ENCODE data around the gene TIMD4. TPM values are rescaled to one million over a fixed set of nuclear protein-coding genes. Genes with fewer than 3 reads are reported as not detected.

TIMD4 gene
- total RNA-seq, 1 experiment from 2014 or later: not detected

- no peak for DNase-seq (ENCODE audit: low spot score)
Observed at GRCh38 chr5:156922207-156922792, 40.7 kb downstream of the TIMD4 start.

- no peak for DNase-seq (ENCODE audit: low spot score)
Observed at GRCh38 chr5:156920861-156921431, 42.1 kb downstream of the TIMD4 start.

- DNase-seq (ENCODE audit: low spot score): no peak
Observed at GRCh38 chr5:156920042-156920860, 42.8 kb downstream of the TIMD4 start.

GRCh38 chr5:156918311-156918845 is 44.6 kb downstream of the TIMD4 start:
- no peak for DNase-seq (ENCODE audit: low spot score)

GRCh38 chr5:156914371-156914737 is 48.7 kb downstream of the TIMD4 start:
- no peak for DNase-seq (ENCODE audit: low spot score)

- DNase-seq (ENCODE audit: low spot score): no peak
Observed at GRCh38 chr5:156913719-156914370, 49.2 kb downstream of the TIMD4 start.

- no peak for DNase-seq (ENCODE audit: low spot score)
Observed at GRCh38 chr5:156913355-156913718, 49.7 kb downstream of the TIMD4 start.

GRCh38 chr5:156912869-156913268 is 50.2 kb downstream of the TIMD4 start:
- DNase-seq (ENCODE audit: low spot score): no peak

- DNase-seq (ENCODE audit: low spot score): no peak
Observed at GRCh38 chr5:156909180-156909579, 53.8 kb downstream of the TIMD4 start.

- no peak for DNase-seq (ENCODE audit: low spot score)
Observed at GRCh38 chr5:156907667-156908066, 55.4 kb downstream of the TIMD4 start.

- DNase-seq (ENCODE audit: low spot score): no peak
Observed at GRCh38 chr5:156906807-156907206, 56.2 kb downstream of the TIMD4 start.

- DNase-seq (ENCODE audit: low spot score): no peak
Observed at GRCh38 chr5:156896546-156896945, 66.5 kb downstream of the TIMD4 start.

GRCh38 chr5:156893517-156893916 is 69.5 kb downstream of the TIMD4 start:
- DNase-seq (ENCODE audit: low spot score): no peak

- no peak for DNase-seq (ENCODE audit: low spot score)
Observed at GRCh38 chr5:156892864-156893263, 70.2 kb downstream of the TIMD4 start.

GRCh38 chr5:156892223-156892622 is 70.8 kb downstream of the TIMD4 start:
- no peak for DNase-seq (ENCODE audit: low spot score)

- DNase-seq (ENCODE audit: low spot score): no peak
Observed at GRCh38 chr5:156888520-156888919, 74.5 kb downstream of the TIMD4 start.

GRCh38 chr5:156883316-156883875 is 79.6 kb downstream of the TIMD4 start:
- no peak for DNase-seq (ENCODE audit: low spot score)

- DNase-seq (ENCODE audit: low spot score): no peak
Observed at GRCh38 chr5:156879665-156880285, 83.3 kb downstream of the TIMD4 start.

- no peak for DNase-seq (ENCODE audit: low spot score)
Observed at GRCh38 chr5:156871212-156871611, 91.8 kb downstream of the TIMD4 start.

GRCh38 chr5:156870498-156870839 is 92.6 kb downstream of the TIMD4 start:
- DNase-seq (ENCODE audit: low spot score): no peak
